Smooth muscle cell (in vitro differentiated cells): ENCODE measurements around the gene ZC3H12C. TPM values are rescaled to one million over a fixed set of nuclear protein-coding genes. Genes with fewer than 3 reads are reported as not detected.
A peak's percentile ranks its signal among the peaks of the same experiment; 100 is the strongest.

Source experiments
- DNase-seq: peaks from one replicate; lab custom pipeline; 2025; ENCODE audit not compliant: unreplicated experiment; lab: John Stamatoyannopoulos, UW
- H2AFZ ChIP-seq: fragments of 200-600 bp; sonication (generic); 2 replicates; pipeline ENCODE4 v1.6.0; 2016; ENCODE audit warnings: antibody characterized with exemption, low read depth, mild to moderate bottlenecking
- H3F3A ChIP-seq: fragments of 200-600 bp; sonication (generic); 2 replicates; pipeline ENCODE4 v1.6.0; 2017; ENCODE audit warnings: antibody characterized with exemption, low read depth
- H3K27ac ChIP-seq: fragments of 200-600 bp; sonication (generic); 2 replicates; pipeline ENCODE4 v1.5.1; 2016; ENCODE audit warnings: low read depth, mild to moderate bottlenecking
- H3K27me3 ChIP-seq: fragments of 200-600 bp; sonication (generic); 2 replicates; pipeline ENCODE4 v1.6.1; 2016; ENCODE audit warnings: low read depth, mild to moderate bottlenecking
- H3K36me3 ChIP-seq: fragments of 200-600 bp; sonication (generic); 2 replicates; pipeline ENCODE4 v1.5.1; 2016; ENCODE audit warnings: low read depth
- H3K4me1 ChIP-seq: fragments of 200-600 bp; sonication (generic); 2 replicates; pipeline ENCODE4 v1.5.1; 2016; ENCODE audit warnings: low read depth
- H3K4me2 ChIP-seq: fragments of 200-600 bp; sonication (generic); 2 replicates; pipeline ENCODE4 v1.6.0; 2016; ENCODE audit warnings: mild to moderate bottlenecking
- H3K4me3 ChIP-seq: fragments of 200-600 bp; sonication (generic); 2 replicates; pipeline ENCODE4 v1.5.1; 2016; ENCODE audit warnings: mild to moderate bottlenecking
- H3K79me2 ChIP-seq: fragments of 200-600 bp; sonication (generic); 2 replicates; pipeline ENCODE4 v1.6.0; 2016; ENCODE audit warnings: low read depth, mild to moderate bottlenecking
- H3K9ac ChIP-seq: fragments of 200-600 bp; sonication (generic); 2 replicates; pipeline ENCODE4 v1.6.0; 2016; ENCODE audit warnings: low read depth
- H3K9me3 ChIP-seq: fragments of 200-600 bp; sonication (generic); replicated peaks from 2 replicates; pipeline ENCODE4 v1.5.1; 2016; ENCODE audit warnings: low read depth
- H4K20me1 ChIP-seq: fragments of 200-600 bp; sonication (generic); 2 replicates; pipeline ENCODE4 v1.6.0; 2016; ENCODE audit warnings: low read depth
- WGBS: methylation state at CpG from one replicate; pipeline ENCODE4 v1.1.7; 2016; ENCODE audit warnings: low lambda C conversion rate; 5-methylcytosine and 5-hydroxymethylcytosine counted together
- polyA plus RNA-seq: library from polyadenylated mRNA; unstranded; fragments of >200 nt; fragmentation: Nextera tagmentation; extraction: Ambion mirVana; gene quantifications from 2 replicates; pipeline ENCODE4 v1.2.1, GENCODE V29; 2016
- total RNA-seq: library from RNA; depleted of rRNA; stranded (reverse); fragments of >200 nt; gene quantifications from 2 replicates; pipeline ENCODE4 v1.2.3, GENCODE V29; 2014
- TF ChIP-seq, protein P1 (sequence below): fragments of 200-600 bp; sonication (generic); IDR thresholded peaks from 2 replicates; pipeline ENCODE4 v1.5.1; 2017; ENCODE audit warnings: borderline replicate concordance, mild to moderate bottlenecking, antibody characterized with exemption; ENCODE audit not compliant: insufficient read depth, poor library complexity, severe bottlenecking

ZC3H12C gene
- total and polyA plus RNA-seq, 2 experiments from 2014 or later, result 1.9 to 10.6 TPM

DNA sequence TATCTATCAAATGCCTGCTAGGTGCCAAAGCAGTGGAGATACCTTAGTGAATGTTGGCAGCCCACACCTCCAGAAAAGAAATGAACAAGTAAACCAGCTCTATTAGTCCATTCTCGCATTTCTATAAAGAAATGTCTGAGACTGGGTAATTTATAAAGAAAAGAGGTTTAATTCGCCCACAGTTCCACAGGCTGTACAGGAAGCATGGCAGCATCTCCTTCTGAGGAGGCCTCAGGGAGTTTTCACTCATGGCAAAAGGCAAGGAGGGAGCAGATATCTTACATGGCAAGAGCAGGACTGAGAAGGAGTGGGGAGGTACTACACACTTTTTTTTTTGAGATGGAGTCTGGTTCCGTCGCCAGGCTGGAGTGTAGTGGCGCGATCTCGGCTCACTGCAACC lies 18.7 kb upstream of the ZC3H12C start:
- Histone ChIP-seq H3K27ac (no peak overlapping the region), H3K4me3 (no peak overlapping the region), H4K20me1 (no peaks in the 10 kb centered on the region), H3K4me2 (no peak overlapping the region), H3F3A (peaks cover 15% of the 10 kb centered on the region), H3K4me1 (peaks cover 20% of the 10 kb centered on the region), H2AFZ (no peak overlapping the region), H3K79me2 (no peaks in the 10 kb centered on the region), H3K36me3 (no peaks in the 10 kb centered on the region), H3K27me3 (no peaks in the 10 kb centered on the region), H3K9ac (no peak overlapping the region), H3K9me3 (no peaks in the 10 kb centered on the region)
- TF ChIP-seq, protein P1, sequence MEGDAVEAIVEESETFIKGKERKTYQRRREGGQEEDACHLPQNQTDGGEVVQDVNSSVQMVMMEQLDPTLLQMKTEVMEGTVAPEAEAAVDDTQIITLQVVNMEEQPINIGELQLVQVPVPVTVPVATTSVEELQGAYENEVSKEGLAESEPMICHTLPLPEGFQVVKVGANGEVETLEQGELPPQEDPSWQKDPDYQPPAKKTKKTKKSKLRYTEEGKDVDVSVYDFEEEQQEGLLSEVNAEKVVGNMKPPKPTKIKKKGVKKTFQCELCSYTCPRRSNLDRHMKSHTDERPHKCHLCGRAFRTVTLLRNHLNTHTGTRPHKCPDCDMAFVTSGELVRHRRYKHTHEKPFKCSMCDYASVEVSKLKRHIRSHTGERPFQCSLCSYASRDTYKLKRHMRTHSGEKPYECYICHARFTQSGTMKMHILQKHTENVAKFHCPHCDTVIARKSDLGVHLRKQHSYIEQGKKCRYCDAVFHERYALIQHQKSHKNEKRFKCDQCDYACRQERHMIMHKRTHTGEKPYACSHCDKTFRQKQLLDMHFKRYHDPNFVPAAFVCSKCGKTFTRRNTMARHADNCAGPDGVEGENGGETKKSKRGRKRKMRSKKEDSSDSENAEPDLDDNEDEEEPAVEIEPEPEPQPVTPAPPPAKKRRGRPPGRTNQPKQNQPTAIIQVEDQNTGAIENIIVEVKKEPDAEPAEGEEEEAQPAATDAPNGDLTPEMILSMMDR, result no peak
- 96% methylated on average over 7 of the region's 7 CpGs for WGBS
- DNase-seq, result no peak

DNA sequence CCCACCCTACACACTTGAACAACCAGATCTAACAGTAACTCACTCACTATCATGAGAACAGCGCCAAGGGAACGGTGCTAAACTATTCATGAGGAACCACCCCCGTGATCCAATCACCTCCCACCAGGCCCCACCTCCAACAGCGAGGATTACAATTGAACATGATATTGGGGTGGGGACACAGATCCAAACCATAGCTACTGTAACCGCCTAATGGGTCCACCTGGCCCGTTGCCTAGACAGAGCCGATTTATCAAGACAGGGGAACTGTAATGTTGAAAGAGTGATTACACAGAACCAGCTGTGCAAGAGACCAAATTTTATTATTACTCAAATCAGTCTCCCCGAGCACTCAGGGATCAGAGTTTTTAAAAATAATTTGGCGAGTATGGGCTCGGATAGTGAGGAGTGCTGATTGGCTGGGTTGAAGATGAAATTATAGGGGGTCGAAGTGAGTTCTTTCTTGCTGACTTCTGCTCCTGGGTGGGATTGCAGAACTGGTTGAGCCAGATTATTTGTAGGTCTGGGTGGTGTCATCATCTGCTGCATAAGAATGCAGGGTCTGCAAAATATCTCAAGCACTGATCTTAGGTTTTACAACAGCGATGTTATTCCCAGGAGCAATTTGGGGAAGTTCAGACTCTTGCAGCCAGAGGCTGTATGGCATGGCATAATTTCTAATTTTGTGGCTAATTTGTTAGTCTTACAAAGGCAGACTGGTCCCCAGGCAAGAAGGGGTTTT lies 17.9 kb upstream of the ZC3H12C start:
- Histone ChIP-seq H3K36me3 (no peaks in the 10 kb centered on the region), H3K9ac (no peak overlapping the region), H4K20me1 (no peaks in the 10 kb centered on the region), H3K9me3 (no peaks in the 10 kb centered on the region), H3K79me2 (no peaks in the 10 kb centered on the region), H3K4me2 (peak overlapping the region; percentile 4), H3K27me3 (no peaks in the 10 kb centered on the region), H3F3A (peaks cover 15% of the 10 kb centered on the region), H3K4me3 (no peak overlapping the region), H3K4me1 (peaks cover 20% of the 10 kb centered on the region), H3K27ac (peak overlapping the region; percentile 87), H2AFZ (no peak overlapping the region)
- TF ChIP-seq, protein P1, result no peak
- 64% methylated on average over 12 of the region's 12 CpGs for WGBS
- no peak for DNase-seq

DNA sequence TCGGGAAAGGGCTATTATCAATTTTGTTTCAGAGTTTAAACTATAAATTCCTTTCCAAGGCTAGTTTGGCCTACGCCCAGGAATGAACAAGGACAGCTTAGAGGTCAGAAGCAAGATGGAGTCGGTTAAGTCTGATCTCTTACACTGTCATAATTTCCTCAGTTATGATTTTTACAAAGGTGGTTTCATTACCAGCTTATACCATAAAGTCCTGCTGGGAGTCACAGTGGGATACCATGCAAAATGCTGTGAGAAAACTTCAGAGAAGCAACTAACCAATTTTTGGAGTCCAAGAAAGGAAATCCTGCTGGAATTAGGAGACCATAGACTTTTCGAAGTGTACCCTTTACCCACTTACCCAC lies 17.4 kb upstream of the ZC3H12C start:
- Histone ChIP-seq H4K20me1 (no peaks in the 10 kb centered on the region), H3K27ac (peak overlapping the region; percentile 87), H2AFZ (peak overlapping the region; percentile 85), H3K4me1 (peaks cover 20% of the 10 kb centered on the region), H3K79me2 (no peaks in the 10 kb centered on the region), H3F3A (peaks cover 15% of the 10 kb centered on the region), H3K9me3 (no peaks in the 10 kb centered on the region), H3K4me2 (peak overlapping the region; percentile 73), H3K9ac (no peak overlapping the region), H3K4me3 (no peak overlapping the region), H3K27me3 (no peaks in the 10 kb centered on the region), H3K36me3 (no peaks in the 10 kb centered on the region)
- TF ChIP-seq, protein P1, result no peak
- DNase-seq, result no peak
- 52% methylated on average over 4 of the region's 4 CpGs for WGBS

DNA sequence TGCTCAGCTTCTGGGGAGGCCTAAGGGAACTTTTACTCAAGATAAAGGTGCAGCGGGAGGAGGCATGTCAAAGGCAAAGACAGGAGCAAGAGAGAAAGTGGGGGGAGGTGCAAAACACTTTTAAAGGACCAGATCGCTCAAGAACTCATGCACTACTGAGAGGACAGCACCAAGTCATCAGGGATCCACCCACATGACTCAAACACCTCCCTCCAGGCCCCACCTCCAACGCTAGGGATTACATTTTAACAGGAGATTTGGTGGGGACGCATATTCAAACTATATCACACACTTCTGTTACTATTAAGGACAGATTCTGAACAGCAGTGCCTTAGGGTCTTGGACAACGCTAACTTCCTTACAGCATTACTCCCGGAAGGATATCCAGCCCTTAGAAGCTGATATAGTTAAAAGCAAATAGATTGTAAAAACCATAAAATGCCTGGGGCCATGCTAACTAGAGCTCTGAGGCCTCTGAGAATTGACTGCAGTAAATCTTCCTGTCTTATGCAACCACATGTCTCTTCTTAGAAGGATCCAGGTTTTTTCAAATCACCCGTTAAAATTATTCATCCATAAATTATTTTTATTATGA lies 16.7 kb upstream of the ZC3H12C start:
- Histone ChIP-seq H3K4me3 (no peak overlapping the region), H3K27ac (peak overlapping the region; percentile 87), H3K27me3 (no peaks in the 10 kb centered on the region), H3K9ac (no peak overlapping the region), H3K4me2 (peak overlapping the region; percentile 73), H3F3A (peaks cover 15% of the 10 kb centered on the region), H3K36me3 (no peaks in the 10 kb centered on the region), H3K79me2 (no peaks in the 10 kb centered on the region), H3K9me3 (no peaks in the 10 kb centered on the region), H4K20me1 (no peaks in the 10 kb centered on the region), H3K4me1 (peaks cover 20% of the 10 kb centered on the region), H2AFZ (peak overlapping the region; percentile 85)
- TF ChIP-seq, protein P1, result no peak
- DNase-seq, result no peak
- WGBS, result 7% methylated on average over 7 of the region's 7 CpGs
